ENCODE results near the gene FAM135A.
"Not testable (repeated sequence)": the region's sequence is repeated elsewhere in the genome, so short reads cannot be mapped to it uniquely, and the experiment has no call there.

FAM135A gene

GRCh38 chr6:70424291-70424690 is 11.0 kb downstream of the FAM135A start:
- no peaks in the 10 kb centered on the region for H3K36me3 ChIP-seq (ENCODE audit: control insufficient read depth, insufficient read depth, low read length)

GRCh38 chr6:70436320-70436719 is 23.0 kb downstream of the FAM135A start:
- Histone ChIP-seq H3K9ac (ENCODE audit: low read length) (no peak overlapping the region), H3K36me3 (ENCODE audit: control insufficient read depth, insufficient read depth, low read length) (no peaks in the 10 kb centered on the region)

More at GRCh38 chr6:70424291-70424690, 11.0 kb downstream of the FAM135A start:
- H3K4me1 ChIP-seq (ENCODE audit: control insufficient read depth, insufficient read depth, low read length) = peaks cover 17% of the 10 kb centered on the region
- no peak overlapping the region for H3K4me3 ChIP-seq (ENCODE audit: low read length)
- H3K9ac ChIP-seq (ENCODE audit: low read length) = no peak overlapping the region
- no peaks in the 10 kb centered on the region for H3K9me3 ChIP-seq (ENCODE audit: control insufficient read depth, low read length)
- no peaks in the 10 kb centered on the region for H3K27me3 ChIP-seq (ENCODE audit: control insufficient read depth, insufficient read depth, low read length)

GRCh38 chr6:70445001-70445400 is 31.7 kb downstream of the FAM135A start:
- Histone ChIP-seq H3K4me1 (ENCODE audit: control insufficient read depth, insufficient read depth, low read length) (peaks cover 3% of the 10 kb centered on the region), H3K4me3 (ENCODE audit: low read length) (no peak overlapping the region), H3K9ac (ENCODE audit: low read length) (no peak overlapping the region), H3K9me3 (ENCODE audit: control insufficient read depth, low read length) (no peaks in the 10 kb centered on the region), H3K36me3 (ENCODE audit: control insufficient read depth, insufficient read depth, low read length) (no peaks in the 10 kb centered on the region), H3K27me3 (ENCODE audit: control insufficient read depth, insufficient read depth, low read length) (no peaks in the 10 kb centered on the region)

More at GRCh38 chr6:70436320-70436719, 23.0 kb downstream of the FAM135A start:
- Histone ChIP-seq H3K9me3 (ENCODE audit: control insufficient read depth, low read length) (no peaks in the 10 kb centered on the region), H3K27me3 (ENCODE audit: control insufficient read depth, insufficient read depth, low read length) (no peaks in the 10 kb centered on the region), H3K4me3 (ENCODE audit: low read length) (no peak overlapping the region), H3K4me1 (ENCODE audit: control insufficient read depth, insufficient read depth, low read length) (no peaks in the 10 kb centered on the region)

GRCh38 chr6:70447343-70448070 is 34.2 kb downstream of the FAM135A start:
- not testable (repeated sequence) for H3K9me3 ChIP-seq (ENCODE audit: control insufficient read depth, low read length); H3K9ac ChIP-seq (ENCODE audit: low read length); H3K4me3 ChIP-seq (ENCODE audit: low read length); H3K4me1 ChIP-seq (ENCODE audit: control insufficient read depth, insufficient read depth, low read length); H3K36me3 ChIP-seq (ENCODE audit: control insufficient read depth, insufficient read depth, low read length); H3K27me3 ChIP-seq (ENCODE audit: control insufficient read depth, insufficient read depth, low read length)

- not testable (repeated sequence) for H3K36me3 ChIP-seq (ENCODE audit: control insufficient read depth, insufficient read depth, low read length); H3K4me1 ChIP-seq (ENCODE audit: control insufficient read depth, insufficient read depth, low read length); H3K9ac ChIP-seq (ENCODE audit: low read length); H3K4me3 ChIP-seq (ENCODE audit: low read length); H3K9me3 ChIP-seq (ENCODE audit: control insufficient read depth, low read length); H3K27me3 ChIP-seq (ENCODE audit: control insufficient read depth, insufficient read depth, low read length)
These were observed 40.6 kb downstream of the FAM135A start for GRCh38 chr6:70453899-70454298.

GRCh38 chr6:70456735-70457134 is 43.4 kb downstream of the FAM135A start:
- H3K4me1 ChIP-seq (ENCODE audit: control insufficient read depth, insufficient read depth, low read length) = peaks cover 5% of the 10 kb centered on the region
- H3K9me3 ChIP-seq (ENCODE audit: control insufficient read depth, low read length) = no peaks in the 10 kb centered on the region
- no peaks in the 10 kb centered on the region for H3K36me3 ChIP-seq (ENCODE audit: control insufficient read depth, insufficient read depth, low read length)
- H3K4me3 ChIP-seq (ENCODE audit: low read length) = no peak overlapping the region
- H3K9ac ChIP-seq (ENCODE audit: low read length) = no peak overlapping the region
- H3K27me3 ChIP-seq (ENCODE audit: control insufficient read depth, insufficient read depth, low read length) = no peaks in the 10 kb centered on the region

- Histone ChIP-seq H3K9me3 (ENCODE audit: control insufficient read depth, low read length) (no peaks in the 10 kb centered on the region), H3K27me3 (ENCODE audit: control insufficient read depth, insufficient read depth, low read length) (no peaks in the 10 kb centered on the region), H3K4me3 (ENCODE audit: low read length) (no peak overlapping the region), H3K4me1 (ENCODE audit: control insufficient read depth, insufficient read depth, low read length) (peaks cover 5% of the 10 kb centered on the region), H3K9ac (ENCODE audit: low read length) (no peak overlapping the region), H3K36me3 (ENCODE audit: control insufficient read depth, insufficient read depth, low read length) (no peaks in the 10 kb centered on the region)
These were observed 45.9 kb downstream of the FAM135A start for GRCh38 chr6:70459235-70459634.

- H3K27me3 ChIP-seq (ENCODE audit: control insufficient read depth, insufficient read depth, low read length); H3K9ac ChIP-seq (ENCODE audit: low read length); H3K4me1 ChIP-seq (ENCODE audit: control insufficient read depth, insufficient read depth, low read length); H3K9me3 ChIP-seq (ENCODE audit: control insufficient read depth, low read length); H3K4me3 ChIP-seq (ENCODE audit: low read length); H3K36me3 ChIP-seq (ENCODE audit: control insufficient read depth, insufficient read depth, low read length): not testable (repeated sequence)
These were observed 46.4 kb downstream of the FAM135A start for GRCh38 chr6:70459699-70460098.

GRCh38 chr6:70470016-70470415 is 56.7 kb downstream of the FAM135A start:
- Histone ChIP-seq H3K4me3 (ENCODE audit: low read length) (no peak overlapping the region), H3K4me1 (ENCODE audit: control insufficient read depth, insufficient read depth, low read length) (no peaks in the 10 kb centered on the region), H3K9me3 (ENCODE audit: control insufficient read depth, low read length) (no peaks in the 10 kb centered on the region), H3K27me3 (ENCODE audit: control insufficient read depth, insufficient read depth, low read length) (no peaks in the 10 kb centered on the region), H3K36me3 (ENCODE audit: control insufficient read depth, insufficient read depth, low read length) (no peaks in the 10 kb centered on the region), H3K9ac (ENCODE audit: low read length) (no peak overlapping the region)

GRCh38 chr6:70470510-70470909 is 57.2 kb downstream of the FAM135A start:
- not testable (repeated sequence) for H3K9ac ChIP-seq (ENCODE audit: low read length); H3K36me3 ChIP-seq (ENCODE audit: control insufficient read depth, insufficient read depth, low read length); H3K4me1 ChIP-seq (ENCODE audit: control insufficient read depth, insufficient read depth, low read length); H3K4me3 ChIP-seq (ENCODE audit: low read length); H3K27me3 ChIP-seq (ENCODE audit: control insufficient read depth, insufficient read depth, low read length); H3K9me3 ChIP-seq (ENCODE audit: control insufficient read depth, low read length)

GRCh38 chr6:70474751-70475150 is 61.4 kb downstream of the FAM135A start:
- Histone ChIP-seq H3K27me3 (ENCODE audit: control insufficient read depth, insufficient read depth, low read length) (no peaks in the 10 kb centered on the region), H3K4me3 (ENCODE audit: low read length) (no peak overlapping the region), H3K36me3 (ENCODE audit: control insufficient read depth, insufficient read depth, low read length) (no peaks in the 10 kb centered on the region), H3K9ac (ENCODE audit: low read length) (no peak overlapping the region), H3K9me3 (ENCODE audit: control insufficient read depth, low read length) (no peaks in the 10 kb centered on the region), H3K4me1 (ENCODE audit: control insufficient read depth, insufficient read depth, low read length) (peaks cover 5% of the 10 kb centered on the region)

GRCh38 chr6:70479236-70479635 is 65.9 kb downstream of the FAM135A start:
- peaks cover 5% of the 10 kb centered on the region for H3K4me1 ChIP-seq (ENCODE audit: control insufficient read depth, insufficient read depth, low read length)
- H3K27me3 ChIP-seq (ENCODE audit: control insufficient read depth, insufficient read depth, low read length) = no peaks in the 10 kb centered on the region
- no peak overlapping the region for H3K4me3 ChIP-seq (ENCODE audit: low read length)
- H3K9ac ChIP-seq (ENCODE audit: low read length) = no peak overlapping the region
- H3K9me3 ChIP-seq (ENCODE audit: control insufficient read depth, low read length) = no peaks in the 10 kb centered on the region
- H3K36me3 ChIP-seq (ENCODE audit: control insufficient read depth, insufficient read depth, low read length) = no peaks in the 10 kb centered on the region

- H3K9me3 ChIP-seq (ENCODE audit: control insufficient read depth, low read length); H3K9ac ChIP-seq (ENCODE audit: low read length); H3K36me3 ChIP-seq (ENCODE audit: control insufficient read depth, insufficient read depth, low read length); H3K4me3 ChIP-seq (ENCODE audit: low read length); H3K4me1 ChIP-seq (ENCODE audit: control insufficient read depth, insufficient read depth, low read length); H3K27me3 ChIP-seq (ENCODE audit: control insufficient read depth, insufficient read depth, low read length): not testable (repeated sequence)
These were observed 73.3 kb downstream of the FAM135A start for GRCh38 chr6:70486638-70487037.

All from mucosa of stomach (tissue), 1 donor.